A549 (cell line): ENCODE results near the gene NUMB. TPM values are rescaled to one million over a fixed set of nuclear protein-coding genes. Genes with fewer than 3 reads are reported as not detected.

Experiments used
- ATAC-seq, 2 experiments: fragments of 200-7000 bp in 1 of 2; fragments of >200 bp in 1 of 2; cut with Nextera tagmentation in 1 of 2; cut with Tn5 transposase in 1 of 2; 3 replicates each; pipeline versions ENCODE4 v1.8.0 to v1.9.1; 2018 to 2020; ENCODE audit warnings: mild to moderate bottlenecking in 1 of 2, moderate library complexity in 1 of 2
- CTCF ChIA-PET: fragments of 300-600 bp; sonication (Branson Sonifier 250); formaldehyde crosslinking; extraction: SDS; loops from one replicate; lab custom pipeline; 2021; ENCODE audit warnings: antibody characterized with exemption, inconsistent platforms; lab: Yijun Ruan, JAX
- POLR2A ChIA-PET: fragments of 350-600 bp; formaldehyde crosslinking; extraction: SDS; loops from one replicate; lab custom pipeline; 2021; ENCODE audit warnings: antibody characterized with exemption, inconsistent platforms; lab: Yijun Ruan, JAX
- DNase-seq, 2 experiments: peaks; one replicate each; pipeline versions ENCODE4 v3.0.0 to v3.0.0-alpha.2; 2011 to 2016; ENCODE audit warnings: low read depth in 1 of 2, low spot score in 1 of 2
- FAIRE-seq: peaks from 2 replicates; lab custom pipeline; 2011; peaks lifted over from hg19 to GRCh38; lab: Jason Lieb, UNC
- H3K27ac ChIP-seq, 2 experiments: fragments of >200 bp; sonication (Bioruptor Twin); formaldehyde crosslinking; 3 replicates each; pipeline ENCODE4 v1.5.1; 2016 to 2017
- H3K4me1 ChIP-seq: fragments of >200 bp; sonication (Bioruptor Twin); formaldehyde crosslinking; 3 replicates; pipeline ENCODE4 v1.6.1; 2016
- H3K4me2 ChIP-seq: fragments of >200 bp; sonication (Bioruptor Twin); formaldehyde crosslinking; 3 replicates; pipeline ENCODE4 v1.6.1; 2016
- H3K4me3 ChIP-seq: fragments of >200 bp; sonication (Bioruptor Twin); formaldehyde crosslinking; 3 replicates; pipeline ENCODE4 v1.5.1; 2016
- H3K9me3 ChIP-seq: fragments of >200 bp; sonication (Bioruptor Twin); formaldehyde crosslinking; 3 replicates; pipeline ENCODE4 v1.6.1; 2016
- CBX8 ChIP-seq: fragments of 200-600 bp; sonication (generic); IDR thresholded peaks from 2 replicates; pipeline ENCODE4 v1.6.1; 2016
- CHD2 ChIP-seq: fragments of 150-350 bp; IDR thresholded peaks from 2 replicates; pipeline ENCODE4 v1.6.1; 2014; ENCODE audit warnings: low read length; ENCODE audit not compliant: partially characterized antibody
- CHD4 ChIP-seq: fragments of 200-600 bp; sonication (generic); IDR thresholded peaks from 2 replicates; pipeline ENCODE4 v1.6.1; 2016; ENCODE audit warnings: antibody characterized with exemption, mild to moderate bottlenecking, borderline replicate concordance
- EHF ChIP-seq: fragments of 250-450 bp; sonication (Bioruptor Pico); IDR thresholded peaks from 2 replicates; pipeline ENCODE4 v1.5.0; 2020; ENCODE audit warnings: mild to moderate bottlenecking
- EHMT2 ChIP-seq: fragments of 200-600 bp; sonication (generic); IDR thresholded peaks from 2 replicates; pipeline ENCODE4 v1.6.1; 2016; ENCODE audit warnings: antibody characterized with exemption, low read depth, mild to moderate bottlenecking, moderate library complexity
- ESRRA ChIP-seq: fragments of 150-350 bp; IDR thresholded peaks from 2 replicates; pipeline ENCODE4 v1.6.1; 2014; ENCODE audit warnings: mild to moderate bottlenecking, low read length, borderline replicate concordance
- FOXS1 ChIP-seq: fragments of 250-450 bp; sonication (Bioruptor Pico); IDR thresholded peaks from 2 replicates; pipeline ENCODE4 v1.5.0; 2020; ENCODE audit warnings: mild to moderate bottlenecking, moderate library complexity
- HDAC2 ChIP-seq: fragments of 200-600 bp; sonication (generic); IDR thresholded peaks from 2 replicates; pipeline ENCODE4 v1.6.1; 2016
- HEYL ChIP-seq: fragments of 250-450 bp; sonication (Bioruptor Pico); IDR thresholded peaks from 2 replicates; pipeline ENCODE4 v1.8.0; 2021; ENCODE audit warnings: mild to moderate bottlenecking, moderate library complexity
- HOXB13 ChIP-seq: fragments of 250-450 bp; sonication (Bioruptor Pico); IDR thresholded peaks from 2 replicates; pipeline ENCODE4 v1.5.0; 2020; ENCODE audit warnings: low read depth, mild to moderate bottlenecking, moderate library complexity
- HOXB5 ChIP-seq: fragments of 250-450 bp; sonication (Bioruptor Pico); IDR thresholded peaks from 2 replicates; pipeline ENCODE4 v1.5.0; 2020; ENCODE audit warnings: mild to moderate bottlenecking, moderate library complexity
- KDM1A ChIP-seq: fragments of 200-600 bp; sonication (generic); IDR thresholded peaks from 2 replicates; pipeline ENCODE4 v1.6.1; 2016; ENCODE audit warnings: low read depth, mild to moderate bottlenecking
- MAFK ChIP-seq: fragments of 450-650 bp; IDR thresholded peaks from 2 replicates; pipeline ENCODE4 v1.6.1; 2014; ENCODE audit not compliant: partially characterized antibody
- MYC ChIP-seq: IDR thresholded peaks from 2 replicates; pipeline ENCODE4 v1.6.1; 2012; ENCODE audit warnings: mild to moderate bottlenecking, inconsistent platforms, low read length, improper control_type of control experiment, borderline replicate concordance
- NFE2L2 ChIP-seq: fragments of 150-350 bp; conservative IDR thresholded peaks from 2 replicates; pipeline ENCODE4 v1.6.1; 2014; ENCODE audit warnings: low read length
- NR3C1 ChIP-seq: fragments of >200 bp; sonication (Bioruptor Twin); formaldehyde crosslinking; IDR thresholded peaks from 3 replicates; pipeline ENCODE4 v1.6.1; 2017
- PHF8 ChIP-seq: fragments of 200-600 bp; sonication (generic); IDR thresholded peaks from 2 replicates; pipeline ENCODE4 v1.6.1; 2016; ENCODE audit warnings: low read depth, mild to moderate bottlenecking, antibody characterized with exemption, moderate library complexity, borderline replicate concordance
- RAD21 ChIP-seq, 2 experiments: fragments of >200 bp in 1 of 2; sonication (Bioruptor Twin) in 1 of 2; formaldehyde crosslinking in 1 of 2; IDR thresholded peaks in 1 of 2; conservative IDR thresholded peaks in 1 of 2; 2 replicates in 1 of 2; 3 replicates in 1 of 2; pipeline ENCODE4 v1.6.1; 2012 to 2018; ENCODE audit warnings: inconsistent platforms in 1 of 2
- RFX5 ChIP-seq: fragments of 450-650 bp; IDR thresholded peaks from 2 replicates; pipeline ENCODE4 v1.7.1; 2014; ENCODE audit warnings: antibody characterized with exemption, mild to moderate bottlenecking, moderate library complexity
- RNF2 ChIP-seq: fragments of 200-600 bp; sonication (generic); IDR thresholded peaks from 2 replicates; pipeline ENCODE4 v1.6.1; 2016; ENCODE audit warnings: low read depth, mild to moderate bottlenecking, antibody characterized with exemption, moderate library complexity, borderline replicate concordance
- SMC3 ChIP-seq: fragments of >200 bp; sonication (Bioruptor Twin); formaldehyde crosslinking; IDR thresholded peaks from 3 replicates; pipeline ENCODE4 v1.6.1; 2018; ENCODE audit warnings: inconsistent platforms
- ZC3H11A ChIP-seq: fragments of 450-650 bp; IDR thresholded peaks from 2 replicates; pipeline ENCODE4 v1.6.1; 2014; ENCODE audit warnings: antibody characterized with exemption, mild to moderate bottlenecking
- ZFP36 ChIP-seq: fragments of 450-650 bp; IDR thresholded peaks from 2 replicates; pipeline ENCODE4 v1.6.1; 2014; ENCODE audit warnings: borderline replicate concordance; ENCODE audit not compliant: partially characterized antibody
- ZNF302 ChIP-seq: fragments of 250-450 bp; sonication (Bioruptor Pico); IDR thresholded peaks from 2 replicates; pipeline ENCODE4 v1.9.0; 2021; ENCODE audit warnings: inconsistent platforms, mild to moderate bottlenecking, moderate library complexity
- WGBS: methylation state at CpG from one replicate; pipeline ENCODE4 v1.1.6; 2017; ENCODE audit errors: missing lambda C conversion rate; 5-methylcytosine and 5-hydroxymethylcytosine counted together
- polyA plus RNA-seq, 4 experiments: library from polyadenylated mRNA; depleted of rRNA in 3 of 4; stranded (reverse); fragments of >200 nt; fragmentation: RNase III in 1 of 4; extraction: RNeasy Plus Mini Kit Qiagen cat#74134 plus additional on column Dnase treatment in 1 of 4; gene quantifications; 2 replicates in 3 of 4; 3 replicates in 1 of 4; pipeline ENCODE4 v1.2.3, GENCODE V29; 2011 to 2017
- TF ChIP-seq, protein P1 (sequence below): fragments of >200 bp; sonication (Bioruptor Twin); formaldehyde crosslinking; IDR thresholded peaks from 3 replicates; pipeline ENCODE4 v1.5.1; 2016
- TF ChIP-seq, protein P2 (sequence below): IDR thresholded peaks from 2 replicates; pipeline ENCODE4 v1.6.1; 2012
- TF ChIP-seq, protein P3 (sequence below): IDR thresholded peaks from 2 replicates; pipeline ENCODE4 v1.6.1; 2012

Gene NUMB
- polyA plus RNA-seq, 2 of the 4 experiments (the other 2 are of a cell fraction) = 40.8 to 151 TPM

DNA sequence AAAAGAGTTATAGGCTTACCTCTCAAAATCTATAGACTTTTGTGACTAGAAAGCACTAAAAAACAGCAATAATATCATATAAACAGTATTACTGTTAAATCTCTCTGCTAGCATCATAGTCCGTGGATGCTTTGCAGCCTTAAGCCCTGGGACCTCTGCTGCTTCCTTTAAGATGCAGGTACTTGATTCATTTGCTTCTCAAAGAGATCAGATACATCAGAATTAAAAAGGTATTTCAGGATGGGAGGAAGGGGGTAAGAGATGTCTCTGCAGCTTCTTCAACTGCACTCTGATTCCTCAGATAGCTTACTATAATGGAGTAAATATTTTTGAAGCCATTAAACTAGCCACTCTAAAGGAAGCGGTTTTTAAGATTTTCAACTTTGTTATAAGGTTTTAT is 171.7 kb downstream of the NUMB start (continued):
- TF ChIP-seq, protein P1, sequence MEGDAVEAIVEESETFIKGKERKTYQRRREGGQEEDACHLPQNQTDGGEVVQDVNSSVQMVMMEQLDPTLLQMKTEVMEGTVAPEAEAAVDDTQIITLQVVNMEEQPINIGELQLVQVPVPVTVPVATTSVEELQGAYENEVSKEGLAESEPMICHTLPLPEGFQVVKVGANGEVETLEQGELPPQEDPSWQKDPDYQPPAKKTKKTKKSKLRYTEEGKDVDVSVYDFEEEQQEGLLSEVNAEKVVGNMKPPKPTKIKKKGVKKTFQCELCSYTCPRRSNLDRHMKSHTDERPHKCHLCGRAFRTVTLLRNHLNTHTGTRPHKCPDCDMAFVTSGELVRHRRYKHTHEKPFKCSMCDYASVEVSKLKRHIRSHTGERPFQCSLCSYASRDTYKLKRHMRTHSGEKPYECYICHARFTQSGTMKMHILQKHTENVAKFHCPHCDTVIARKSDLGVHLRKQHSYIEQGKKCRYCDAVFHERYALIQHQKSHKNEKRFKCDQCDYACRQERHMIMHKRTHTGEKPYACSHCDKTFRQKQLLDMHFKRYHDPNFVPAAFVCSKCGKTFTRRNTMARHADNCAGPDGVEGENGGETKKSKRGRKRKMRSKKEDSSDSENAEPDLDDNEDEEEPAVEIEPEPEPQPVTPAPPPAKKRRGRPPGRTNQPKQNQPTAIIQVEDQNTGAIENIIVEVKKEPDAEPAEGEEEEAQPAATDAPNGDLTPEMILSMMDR = no peak
- TF ChIP-seq HOXB5 (CRISPR knock-in tag) = no peak
- no peak for TF ChIP-seq NFE2L2
- TF ChIP-seq MAFK = no peak
- TF ChIP-seq ZFP36 = no peak
- no peak for TF ChIP-seq CHD4
- TF ChIP-seq CBX8 = no peak
- TF ChIP-seq EHF (CRISPR knock-in tag) = no peak
- no peak for TF ChIP-seq ZC3H11A
- TF ChIP-seq CHD2 = no peak
- no peak for TF ChIP-seq ZNF302 (CRISPR knock-in tag)
- no peak for TF ChIP-seq RFX5
- TF ChIP-seq, all 56 proteins: peak for 0

- DNase-seq (no peak), FAIRE-seq (no peak)
- CTCF ChIA-PET = interaction anchor here (0.6 to 3.5 kb wide), 6 partner anchors 9 to 194 kb away, joined by 3 to 11 read pairs (median 8); no protein-coding TSS in a partner anchor
- no peaks in the 10 kb centered on the region for H3K9me3 ChIP-seq
- TF ChIP-seq RNF2 (no peak), ZNF302 (CRISPR knock-in tag) (no peak)
- TF ChIP-seq, all 56 proteins: peak for 0
- Histone ChIP-seq H3K4me3 (no peak overlapping the region), H3K4me1 (0 out of 3 replicates have a peak, but pooled peaks cover 5% of the 10 kb centered on the region), H3K27ac (no peak overlapping the region), H3K4me2 (no peak overlapping the region)
- POLR2A ChIA-PET = no interaction called here
- WGBS = 80% methylated on average over 1 of the region's 1 CpG
- no peak for ATAC-seq
Measured at GRCh38 chr14:73285979-73286378, 172.4 kb downstream of the NUMB start.

DNA sequence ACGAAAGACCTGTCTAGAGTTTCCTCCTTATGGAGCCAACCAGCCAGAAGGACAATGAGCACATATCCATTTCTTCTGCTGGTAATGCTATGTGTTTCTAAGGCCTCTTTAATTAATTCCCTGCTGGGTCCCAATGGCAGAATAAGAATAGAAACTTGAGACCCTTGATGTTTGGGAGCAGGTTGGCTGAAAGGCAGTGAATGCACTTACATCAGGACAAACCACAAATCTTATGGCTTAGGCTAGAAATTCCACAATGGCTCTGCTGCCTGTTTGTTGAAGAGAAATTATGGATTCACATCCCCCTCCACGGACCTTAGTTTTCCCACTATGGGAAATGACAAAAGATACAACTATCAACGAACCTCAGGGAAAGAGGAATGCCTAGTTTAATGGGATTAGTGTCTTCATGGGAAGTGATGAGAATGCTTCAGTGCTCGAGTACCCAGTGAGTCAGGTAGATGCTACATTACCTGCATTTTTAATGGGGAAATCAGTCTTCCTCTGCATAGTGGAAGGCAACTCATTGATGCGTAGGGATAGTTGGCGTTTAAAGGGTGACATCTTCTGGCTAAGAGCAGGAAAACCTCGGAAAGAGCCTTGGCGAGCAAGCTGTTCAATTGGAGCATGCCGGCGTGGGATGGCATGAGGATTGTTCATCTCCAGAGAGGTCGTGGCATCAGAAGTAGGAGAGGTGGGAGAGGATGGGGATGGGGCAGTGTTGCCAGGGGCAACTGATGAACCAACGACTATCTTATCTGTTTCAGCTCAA is 174.6 kb downstream of the NUMB start:
- DNase-seq = peak in 1 of 2 experiments; percentile 46
- TF ChIP-seq ZC3H11A = no peak
- no peak for TF ChIP-seq ZNF302 (CRISPR knock-in tag)
- TF ChIP-seq HOXB5 (CRISPR knock-in tag) = no peak
- TF ChIP-seq PHF8 = no peak
- no peak for TF ChIP-seq HDAC2
- TF ChIP-seq KDM1A = no peak
- TF ChIP-seq, protein P2, sequence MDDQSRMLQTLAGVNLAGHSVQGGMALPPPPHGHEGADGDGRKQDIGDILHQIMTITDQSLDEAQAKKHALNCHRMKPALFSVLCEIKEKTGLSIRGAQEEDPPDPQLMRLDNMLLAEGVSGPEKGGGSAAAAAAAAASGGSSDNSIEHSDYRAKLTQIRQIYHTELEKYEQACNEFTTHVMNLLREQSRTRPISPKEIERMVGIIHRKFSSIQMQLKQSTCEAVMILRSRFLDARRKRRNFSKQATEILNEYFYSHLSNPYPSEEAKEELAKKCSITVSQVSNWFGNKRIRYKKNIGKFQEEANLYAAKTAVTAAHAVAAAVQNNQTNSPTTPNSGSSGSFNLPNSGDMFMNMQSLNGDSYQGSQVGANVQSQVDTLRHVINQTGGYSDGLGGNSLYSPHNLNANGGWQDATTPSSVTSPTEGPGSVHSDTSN = no peak
- TF ChIP-seq MYC = no peak
- TF ChIP-seq, protein P3, sequence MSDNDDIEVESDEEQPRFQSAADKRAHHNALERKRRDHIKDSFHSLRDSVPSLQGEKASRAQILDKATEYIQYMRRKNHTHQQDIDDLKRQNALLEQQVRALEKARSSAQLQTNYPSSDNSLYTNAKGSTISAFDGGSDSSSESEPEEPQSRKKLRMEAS = no peak
- no peak for TF ChIP-seq HEYL (CRISPR knock-in tag)
- TF ChIP-seq SMC3 = peak; percentile 37; the same call in 1 of the 3 replicates
- no peak for TF ChIP-seq EHMT2
- peak; percentile 51 to 69 for TF ChIP-seq RAD21 (conservative IDR thresholded peaks at IDR 0.05 in 1 of 2, IDR thresholded peaks at IDR 0.05 in 1 of 2)
- TF ChIP-seq FOXS1 (CRISPR knock-in tag) = no peak
- TF ChIP-seq, protein P1 = peak; percentile 43
- TF ChIP-seq RNF2 = no peak
- no peak for TF ChIP-seq HOXB13 (CRISPR knock-in tag)
- TF ChIP-seq NR3C1 = no peak
- no peak for TF ChIP-seq ESRRA

More for the DNA sequence above, 174.6 kb downstream of the NUMB start:
- Histone ChIP-seq H3K4me2 (no peak overlapping the region), H3K9me3 (no peaks in the 10 kb centered on the region), H3K27ac (no peak overlapping the region), H3K4me1 (0 out of 3 replicates have a peak, but pooled peaks cover 5% of the 10 kb centered on the region), H3K4me3 (no peak overlapping the region)
- POLR2A ChIA-PET = no interaction called here
- FAIRE-seq (no peak), ATAC-seq (peak; percentile 57 to 77; a peak in 5 of 6 replicates)
- CTCF ChIA-PET = interaction anchor here (0.6 to 3.4 kb wide), 17 partner anchors 9 to 188 kb away, joined by 3 to 20 read pairs (median 4); no protein-coding TSS in a partner anchor
- WGBS = 65% methylated on average over 12 of the region's 12 CpGs
